ENCODE measurements around the gene SWAP70.
A peak's percentile ranks its signal among the peaks of the same experiment; 100 is the strongest.

SWAP70 gene

DNA sequence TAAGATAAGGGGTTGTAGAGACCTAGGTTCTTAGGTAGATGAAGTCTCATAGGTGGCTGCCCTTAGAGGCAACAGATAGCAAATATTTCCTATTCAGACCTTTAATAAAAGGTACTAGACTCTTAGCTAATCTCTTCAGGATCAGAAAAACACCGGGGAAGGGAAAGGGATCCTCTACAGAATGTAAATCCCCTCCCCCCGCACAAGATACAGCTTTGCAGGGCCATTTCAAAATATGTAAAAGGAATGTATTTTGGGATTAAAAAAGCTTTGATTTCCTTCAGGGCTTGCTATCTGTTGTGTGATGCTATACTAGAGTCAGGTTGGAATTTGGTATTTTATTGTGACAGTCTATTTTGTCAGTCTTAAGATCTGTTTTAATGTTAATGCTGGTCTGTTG, 113.2 kb downstream of the SWAP70 start:
- DNase-seq: no peak

GRCh38 chr11:9777525-9777924, 113.6 kb downstream of the SWAP70 start:
- DNase-seq: no peak

DNA sequence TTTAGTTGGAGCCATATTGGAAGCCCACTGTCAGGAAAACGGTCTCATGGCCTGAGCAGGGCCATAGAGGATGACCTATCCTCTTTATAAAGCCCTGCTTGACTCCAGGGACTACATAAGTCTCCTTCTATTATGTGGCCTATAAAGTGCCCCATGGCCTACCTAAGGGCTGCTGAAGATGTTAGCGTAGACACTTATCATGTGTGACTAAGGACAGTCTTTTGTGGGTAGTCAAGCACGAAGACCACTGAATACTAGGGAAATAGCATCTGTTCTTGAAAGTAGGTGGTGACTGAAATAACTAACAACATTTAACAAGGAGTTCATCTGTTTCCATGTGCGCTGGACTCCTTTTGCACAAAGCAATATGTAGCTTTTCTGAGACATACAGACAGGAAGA, 117.1 kb downstream of the SWAP70 start:
- no peak for DNase-seq

DNA sequence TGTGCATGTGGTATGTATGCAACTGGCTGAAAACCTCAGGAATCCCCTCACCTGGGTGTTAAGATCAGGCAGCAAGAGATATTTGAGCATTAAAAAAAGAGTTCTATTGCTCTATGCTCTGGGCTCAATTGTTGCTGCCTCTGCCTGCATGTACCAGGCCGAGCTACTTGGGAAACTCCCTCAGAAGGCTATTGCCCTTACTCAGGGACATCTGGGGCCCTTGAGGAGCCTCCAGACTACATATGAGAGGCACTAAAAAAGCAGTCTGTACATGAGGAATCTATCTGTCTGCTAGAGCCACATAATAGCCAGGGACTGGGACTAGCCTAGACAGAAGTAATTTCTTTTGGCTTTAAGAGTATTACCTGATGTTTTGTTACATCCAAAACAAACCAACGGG, 120.1 kb downstream of the SWAP70 start:
- no peak for DNase-seq

GRCh38 chr11:9784602-9785315, 120.9 kb downstream of the SWAP70 start:
- DNase-seq: no peak

- no peak for DNase-seq
These were observed 123.4 kb downstream of the SWAP70 start for GRCh38 chr11:9787260-9787659.

DNA sequence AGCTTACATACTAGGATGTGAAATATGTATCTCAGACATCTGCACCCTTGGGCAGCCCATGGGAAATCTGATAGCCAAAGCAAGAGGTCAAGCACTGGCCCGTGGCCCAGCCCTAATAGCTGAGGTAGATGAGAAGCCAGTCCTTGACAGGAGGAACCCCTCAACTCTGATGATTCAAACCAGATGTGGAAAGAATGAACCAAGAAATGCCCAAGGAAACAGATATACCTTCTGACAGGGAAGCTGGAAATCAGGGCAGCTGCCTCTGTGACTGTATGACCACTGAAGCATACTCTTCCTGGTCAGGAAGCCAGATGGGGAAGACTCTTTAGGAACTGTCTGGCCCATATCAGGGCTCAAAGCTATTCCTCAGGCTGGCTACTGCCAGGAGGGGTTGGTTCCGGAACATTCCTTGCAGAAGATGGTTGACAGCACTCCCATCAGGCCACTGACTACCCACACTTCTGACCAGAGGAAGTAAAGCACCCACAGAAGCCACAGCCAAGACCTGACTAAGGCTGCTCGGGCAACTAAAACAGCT, 124.2 kb downstream of the SWAP70 start:
- DNase-seq: peak in 1 of 14 donors; percentile 7

GRCh38 chr11:9789910-9790309, 126.0 kb downstream of the SWAP70 start:
- no peak for DNase-seq

- no peak for DNase-seq
These were observed 126.8 kb downstream of the SWAP70 start for GRCh38 chr11:9790703-9791102.

DNA sequence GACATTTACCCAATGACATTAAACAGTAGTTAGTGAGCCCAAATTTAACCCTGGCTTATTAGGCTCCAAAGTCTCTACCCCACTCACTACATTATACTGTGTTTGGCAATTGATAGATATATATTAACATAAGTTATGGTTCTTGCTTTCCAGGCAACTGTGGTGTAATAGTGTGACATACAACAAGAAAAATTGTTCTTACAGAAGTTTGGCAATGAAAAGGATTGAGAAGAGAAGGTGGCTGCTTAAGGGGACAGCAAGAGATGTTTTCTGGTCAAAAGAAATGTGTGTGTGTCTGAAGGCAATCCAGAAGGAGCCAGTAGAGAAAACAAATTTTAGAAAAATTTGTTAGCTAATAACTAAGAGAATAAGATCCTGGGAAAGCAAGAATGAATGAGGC, 132.4 kb downstream of the SWAP70 start:
- DNase-seq: no peak

DNA sequence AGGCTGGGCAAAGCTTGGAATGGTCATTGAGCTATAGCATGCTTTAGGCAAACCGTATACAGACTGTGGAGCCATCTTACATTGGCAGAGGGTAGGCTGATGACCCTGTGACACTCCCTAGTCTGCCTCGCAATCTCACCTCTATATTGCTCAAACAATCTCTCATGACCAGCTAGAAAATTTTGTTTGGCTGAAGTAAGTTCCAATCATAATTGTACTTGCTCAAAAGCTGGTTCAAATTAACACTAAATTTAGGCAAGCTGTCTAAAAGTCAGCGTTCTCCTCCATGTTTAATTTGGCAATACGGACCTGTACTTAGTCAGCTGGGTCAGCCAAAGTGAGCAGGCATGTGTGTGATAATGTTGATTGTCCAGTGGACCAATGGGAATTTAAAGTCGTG, 133.0 kb downstream of the SWAP70 start:
- DNase-seq: no peak

GRCh38 chr11:9797300-9797699, 133.4 kb downstream of the SWAP70 start:
- DNase-seq: no peak

GRCh38 chr11:9799886-9800285, 136.0 kb downstream of the SWAP70 start:
- DNase-seq: no peak

DNA sequence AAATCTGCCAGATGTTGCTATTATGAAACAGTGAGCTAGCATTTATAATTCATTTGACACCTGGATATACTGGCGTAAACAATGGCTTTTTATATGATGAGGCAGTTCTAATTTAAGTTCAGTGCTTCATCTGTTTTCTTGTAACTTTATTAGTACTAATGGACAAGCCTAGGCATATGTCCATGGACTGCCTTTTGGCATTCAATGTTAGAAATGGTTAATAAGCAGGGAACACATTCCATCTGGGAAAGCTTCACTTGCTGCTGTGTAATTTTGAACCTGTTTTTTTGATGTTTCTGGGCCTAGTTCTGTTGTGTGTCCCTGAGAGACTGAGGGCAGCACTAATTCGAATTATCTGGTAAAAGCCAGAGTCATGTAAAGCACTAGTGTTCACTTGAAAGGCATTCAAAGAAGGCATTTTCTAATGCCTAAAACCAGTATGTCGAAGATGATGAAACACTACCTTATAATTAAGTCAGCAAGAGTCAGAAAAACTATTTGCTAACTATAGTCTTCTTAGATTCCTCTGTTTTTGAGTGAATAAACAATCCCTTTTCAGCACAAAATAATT, 138.5 kb downstream of the SWAP70 start:
- no peak for DNase-seq
